Measurements from ENCODE around the gene ACSF2. TPM values are rescaled to one million over a fixed set of nuclear protein-coding genes. Genes with fewer than 3 reads are reported as not detected.

The ACSF2 gene
- total RNA-seq, 1 experiment from 2014 or later: 63.5 TPM

- Histone ChIP-seq H4K20me1 (ENCODE audit: insufficient read depth, low read depth, low read length) (no peaks in the 10 kb centered on the region), H3K27me3 (ENCODE audit: low read length) (no peaks in the 10 kb centered on the region), H3K9me2 (replicated peaks; ENCODE audit: insufficient read depth, low read length) (no peaks in the 10 kb centered on the region), H3K27ac (ENCODE audit: low read length) (peak within 1 kb of the TSS; percentile 77), H3K4me3 (ENCODE audit: low read length) (peak within 1 kb of the TSS; percentile 84), H3K9me3 (ENCODE audit: low read length) (no peaks in the 10 kb centered on the region), H3K4me2 (ENCODE audit: low read depth, low read length, poor library complexity, severe bottlenecking) (peak within 1 kb of the TSS; percentile 87), H3K4me1 (ENCODE audit: low read length) (peaks cover 40% of the 10 kb centered on the region), H3K79me2 (ENCODE audit: low read length) (peaks cover 20% of the 10 kb centered on the region), H2AFZ (ENCODE audit: low read length) (peak within 1 kb of the TSS; percentile 78), H3K36me3 (ENCODE audit: insufficient read depth, low read length) (peaks cover 9% of the 10 kb centered on the region; the same call in 1 of the 2 replicates), H3K9ac (ENCODE audit: low read length) (peak within 1 kb of the TSS; percentile 83)
- DNase-seq: peak; percentile 96
Measured at GRCh38 chr17:50478391-50479381, 52.7 kb downstream of the ACSF2 start, which contains the start of gene RSAD1. TSS of gene RSAD1 (plus strand) at chr17:50478860. CDS start at chr17:50478885, 25 bp downstream.

- H3K9me2 ChIP-seq (replicated peaks; ENCODE audit: insufficient read depth, low read length): no peaks in the 10 kb centered on the region
- peak; percentile 92 for DNase-seq
- peak overlapping the region; percentile 84 for H3K4me3 ChIP-seq (ENCODE audit: low read length)
- H3K9me3 ChIP-seq (ENCODE audit: low read length): no peaks in the 10 kb centered on the region
- 0 out of 2 replicates have a peak, but pooled peaks cover 7% of the 10 kb centered on the region for H3K36me3 ChIP-seq (ENCODE audit: insufficient read depth, low read length)
- H3K27me3 ChIP-seq (ENCODE audit: low read length): no peaks in the 10 kb centered on the region
- H3K27ac ChIP-seq (ENCODE audit: low read length): peak overlapping the region; percentile 77
- peak overlapping the region; percentile 83 for H3K9ac ChIP-seq (ENCODE audit: low read length)
- H3K4me1 ChIP-seq (ENCODE audit: low read length): peaks cover 40% of the 10 kb centered on the region
- H2AFZ ChIP-seq (ENCODE audit: low read length): peak overlapping the region; percentile 75
- peak overlapping the region; percentile 87 for H3K4me2 ChIP-seq (ENCODE audit: low read depth, low read length, poor library complexity, severe bottlenecking)
- peaks cover 20% of the 10 kb centered on the region for H3K79me2 ChIP-seq (ENCODE audit: low read length)
- no peaks in the 10 kb centered on the region for H4K20me1 ChIP-seq (ENCODE audit: insufficient read depth, low read depth, low read length)
Measured at GRCh38 chr17:50479522-50480141, 53.6 kb downstream of the ACSF2 start.

DNA sequence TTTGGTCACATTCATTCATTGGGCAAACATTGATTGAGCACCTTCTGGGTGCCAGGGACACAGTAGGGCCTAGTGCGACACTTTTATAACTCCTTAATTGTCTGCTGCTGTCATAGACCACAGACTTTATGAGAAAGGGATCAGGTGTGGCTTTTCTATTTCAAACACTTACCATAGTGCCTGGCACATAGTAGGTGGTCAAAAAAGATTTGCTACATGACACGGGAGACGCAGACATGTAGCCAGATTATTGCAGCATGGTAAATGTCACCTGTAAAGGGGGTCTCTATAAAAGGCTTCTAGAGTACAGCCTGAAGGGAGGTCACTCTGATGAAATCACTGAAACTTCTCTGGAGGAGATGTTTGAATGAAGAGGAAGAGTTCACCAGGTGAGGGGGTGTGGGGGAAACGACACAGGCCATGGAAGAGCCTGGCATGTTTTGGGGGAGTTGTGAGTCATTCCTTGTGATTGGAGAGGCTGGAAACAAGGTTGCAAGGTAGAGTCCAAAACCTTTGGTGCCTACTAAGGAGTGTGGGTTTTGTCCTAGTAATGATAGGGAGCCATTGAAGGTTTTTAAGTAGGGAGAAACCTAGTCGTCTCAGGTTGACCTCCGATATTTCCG, 54.2 kb downstream of the ACSF2 start:
- Histone ChIP-seq H3K4me3 (ENCODE audit: low read length) (peak overlapping the region; percentile 84), H3K4me2 (ENCODE audit: low read depth, low read length, poor library complexity, severe bottlenecking) (peak overlapping the region; percentile 87), H3K9ac (ENCODE audit: low read length) (peak overlapping the region; percentile 83), H3K9me3 (ENCODE audit: low read length) (no peaks in the 10 kb centered on the region), H3K4me1 (ENCODE audit: low read length) (peaks cover 40% of the 10 kb centered on the region), H2AFZ (ENCODE audit: low read length) (no peak overlapping the region), H3K9me2 (replicated peaks; ENCODE audit: insufficient read depth, low read length) (no peaks in the 10 kb centered on the region), H3K27me3 (ENCODE audit: low read length) (no peaks in the 10 kb centered on the region), H3K36me3 (ENCODE audit: insufficient read depth, low read length) (peaks cover 10% of the 10 kb centered on the region; the same call in 1 of the 2 replicates), H3K27ac (ENCODE audit: low read length) (peak overlapping the region; percentile 33; the same call in 1 of the 2 replicates), H3K79me2 (ENCODE audit: low read length) (peaks cover 20% of the 10 kb centered on the region), H4K20me1 (ENCODE audit: insufficient read depth, low read depth, low read length) (no peaks in the 10 kb centered on the region)
- no peak for DNase-seq

DNA sequence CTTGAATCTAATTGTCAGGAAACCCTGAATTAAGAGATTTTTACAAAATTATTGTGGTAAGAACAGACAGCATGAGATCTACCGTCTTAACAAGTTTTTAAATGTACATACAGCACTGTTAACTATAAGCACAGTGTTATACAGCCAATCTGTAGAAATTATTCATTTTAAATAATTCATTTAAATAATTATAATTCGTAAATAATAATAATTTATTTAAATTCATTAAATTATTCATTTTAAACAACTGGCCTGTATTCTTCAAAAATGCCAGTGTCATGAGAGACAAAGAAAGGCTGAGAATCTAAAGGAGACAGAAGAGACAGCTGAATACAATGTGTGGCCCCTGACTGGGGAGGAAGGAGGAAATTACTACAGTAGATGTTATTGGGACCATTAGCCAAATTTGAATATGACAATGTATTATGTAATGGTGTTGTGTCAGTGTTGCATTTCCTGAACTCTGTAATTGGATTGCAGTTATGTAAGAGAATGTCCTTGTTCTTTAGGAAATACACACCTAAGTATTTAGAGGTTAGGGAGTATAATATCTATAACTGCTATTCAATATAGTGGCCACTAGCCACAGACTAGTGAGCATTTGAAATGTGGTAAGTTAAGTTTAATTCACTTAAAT, 55.0 kb downstream of the ACSF2 start:
- DNase-seq: peak; percentile 47
- H3K4me1 ChIP-seq (ENCODE audit: low read length): peaks cover 40% of the 10 kb centered on the region
- peak overlapping the region; percentile 83; the same call in 1 of the 2 replicates for H3K9ac ChIP-seq (ENCODE audit: low read length)
- H3K9me2 ChIP-seq (replicated peaks; ENCODE audit: insufficient read depth, low read length): no peaks in the 10 kb centered on the region
- H3K4me2 ChIP-seq (ENCODE audit: low read depth, low read length, poor library complexity, severe bottlenecking): peak overlapping the region; percentile 87
- H3K36me3 ChIP-seq (ENCODE audit: insufficient read depth, low read length): peaks cover 17% of the 10 kb centered on the region; the same call in 1 of the 2 replicates
- H3K79me2 ChIP-seq (ENCODE audit: low read length): peaks cover 20% of the 10 kb centered on the region
- H2AFZ ChIP-seq (ENCODE audit: low read length): no peak overlapping the region
- H3K9me3 ChIP-seq (ENCODE audit: low read length): no peaks in the 10 kb centered on the region
- H3K27me3 ChIP-seq (ENCODE audit: low read length): no peaks in the 10 kb centered on the region
- H4K20me1 ChIP-seq (ENCODE audit: insufficient read depth, low read depth, low read length): no peaks in the 10 kb centered on the region
- H3K27ac ChIP-seq (ENCODE audit: low read length): peak overlapping the region; percentile 17; the same call in 1 of the 2 replicates
- H3K4me3 ChIP-seq (ENCODE audit: low read length): peak overlapping the region; percentile 84; the same call in 1 of the 2 replicates

GRCh38 chr17:50481648-50482047, 55.6 kb downstream of the ACSF2 start:
- H3K4me2 ChIP-seq (ENCODE audit: low read depth, low read length, poor library complexity, severe bottlenecking): no peak overlapping the region
- no peaks in the 10 kb centered on the region for H4K20me1 ChIP-seq (ENCODE audit: insufficient read depth, low read depth, low read length)
- no peak for DNase-seq
- no peaks in the 10 kb centered on the region for H3K9me2 ChIP-seq (replicated peaks; ENCODE audit: insufficient read depth, low read length)
- peaks cover 40% of the 10 kb centered on the region for H3K4me1 ChIP-seq (ENCODE audit: low read length)
- H3K36me3 ChIP-seq (ENCODE audit: insufficient read depth, low read length): peaks cover 19% of the 10 kb centered on the region; the same call in 1 of the 2 replicates
- H3K9ac ChIP-seq (ENCODE audit: low read length): no peak overlapping the region
- H3K9me3 ChIP-seq (ENCODE audit: low read length): no peaks in the 10 kb centered on the region
- H3K4me3 ChIP-seq (ENCODE audit: low read length): no peak overlapping the region
- no peaks in the 10 kb centered on the region for H3K27me3 ChIP-seq (ENCODE audit: low read length)
- H2AFZ ChIP-seq (ENCODE audit: low read length): no peak overlapping the region
- peaks cover 20% of the 10 kb centered on the region for H3K79me2 ChIP-seq (ENCODE audit: low read length)
- H3K27ac ChIP-seq (ENCODE audit: low read length): 0 out of 2 replicates have a peak overlapping the region, but pooled peaks have one; percentile 17

DNA sequence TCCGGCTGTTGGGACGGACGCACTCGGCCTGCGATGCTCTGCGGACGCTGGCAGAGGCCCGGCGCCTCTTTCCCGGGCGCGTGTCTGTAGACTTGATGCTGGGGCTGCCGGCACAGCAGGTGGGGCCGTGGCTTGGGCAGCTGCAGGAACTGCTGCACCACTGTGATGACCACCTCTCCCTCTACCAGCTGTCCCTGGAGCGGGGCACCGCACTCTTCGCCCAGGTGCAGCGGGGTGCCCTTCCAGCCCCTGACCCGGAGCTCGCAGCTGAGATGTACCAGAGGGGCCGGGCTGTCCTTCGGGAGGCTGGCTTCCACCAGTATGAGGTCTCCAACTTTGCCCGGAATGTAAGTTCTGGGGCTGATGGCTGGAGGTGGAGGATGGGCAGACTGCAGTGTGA, 56.1 kb downstream of the ACSF2 start:
- no peak for DNase-seq
- peaks cover 19% of the 10 kb centered on the region; the same call in 1 of the 2 replicates for H3K36me3 ChIP-seq (ENCODE audit: insufficient read depth, low read length)
- no peak overlapping the region for H3K4me2 ChIP-seq (ENCODE audit: low read depth, low read length, poor library complexity, severe bottlenecking)
- H2AFZ ChIP-seq (ENCODE audit: low read length): no peak overlapping the region
- no peaks in the 10 kb centered on the region for H3K9me3 ChIP-seq (ENCODE audit: low read length)
- H3K27me3 ChIP-seq (ENCODE audit: low read length): no peaks in the 10 kb centered on the region
- no peak overlapping the region for H3K4me3 ChIP-seq (ENCODE audit: low read length)
- H3K79me2 ChIP-seq (ENCODE audit: low read length): peaks cover 20% of the 10 kb centered on the region
- no peak overlapping the region for H3K27ac ChIP-seq (ENCODE audit: low read length)
- no peaks in the 10 kb centered on the region for H3K9me2 ChIP-seq (replicated peaks; ENCODE audit: insufficient read depth, low read length)
- H3K9ac ChIP-seq (ENCODE audit: low read length): 0 out of 2 replicates have a peak overlapping the region, but pooled peaks have one; percentile 19
- peaks cover 40% of the 10 kb centered on the region for H3K4me1 ChIP-seq (ENCODE audit: low read length)
- H4K20me1 ChIP-seq (ENCODE audit: insufficient read depth, low read depth, low read length): no peaks in the 10 kb centered on the region

GRCh38 chr17:50482516-50482915, 56.5 kb downstream of the ACSF2 start:
- Histone ChIP-seq H3K9me3 (ENCODE audit: low read length) (no peaks in the 10 kb centered on the region), H3K9me2 (replicated peaks; ENCODE audit: insufficient read depth, low read length) (no peaks in the 10 kb centered on the region), H3K4me3 (ENCODE audit: low read length) (no peak overlapping the region), H3K79me2 (ENCODE audit: low read length) (peaks cover 20% of the 10 kb centered on the region), H3K9ac (ENCODE audit: low read length) (0 out of 2 replicates have a peak overlapping the region, but pooled peaks have one; percentile 19), H3K4me1 (ENCODE audit: low read length) (peaks cover 38% of the 10 kb centered on the region), H4K20me1 (ENCODE audit: insufficient read depth, low read depth, low read length) (no peaks in the 10 kb centered on the region), H3K4me2 (ENCODE audit: low read depth, low read length, poor library complexity, severe bottlenecking) (no peak overlapping the region), H3K36me3 (ENCODE audit: insufficient read depth, low read length) (peaks cover 19% of the 10 kb centered on the region; the same call in 1 of the 2 replicates), H3K27me3 (ENCODE audit: low read length) (no peaks in the 10 kb centered on the region), H3K27ac (ENCODE audit: low read length) (no peak overlapping the region), H2AFZ (ENCODE audit: low read length) (peak overlapping the region; percentile 39; the same call in 1 of the 2 replicates)
- DNase-seq: peak; percentile 88

Measured in Karpas-422 (cell line).